Measurements from ENCODE around the gene AQP7.

AQP7 gene

GRCh38 chr9:33435821-33436277, 33.5 kb upstream of the AQP7 start:
- no peak for TF ChIP-seq CTCF (IDR thresholded peaks at IDR 0.05; ENCODE audit: low read depth, low read length)

GRCh38 chr9:33434317-33435105, 32.1 kb upstream of the AQP7 start:
- H3K4me3 ChIP-seq (ENCODE audit: low read depth, low read length): no peak overlapping the region
- no peaks in the 10 kb centered on the region; the same call in 1 of the 2 replicates for H3K4me1 ChIP-seq
- H3K36me3 ChIP-seq: no peaks in the 10 kb centered on the region
- no peaks in the 10 kb centered on the region for H3K9me3 ChIP-seq
- no peaks in the 10 kb centered on the region for H3K27me3 ChIP-seq
- TF ChIP-seq CTCF (IDR thresholded peaks at IDR 0.05; ENCODE audit: low read depth, low read length): no peak
- no peak for DNase-seq

More at GRCh38 chr9:33435821-33436277, 33.5 kb upstream of the AQP7 start:
- Histone ChIP-seq H3K4me3 (ENCODE audit: low read depth, low read length) (no peak overlapping the region), H3K36me3 (no peaks in the 10 kb centered on the region), H3K4me1 (no peaks in the 10 kb centered on the region; the same call in 1 of the 2 replicates), H3K27me3 (no peaks in the 10 kb centered on the region), H3K9me3 (no peaks in the 10 kb centered on the region)
- DNase-seq: no peak

DNA sequence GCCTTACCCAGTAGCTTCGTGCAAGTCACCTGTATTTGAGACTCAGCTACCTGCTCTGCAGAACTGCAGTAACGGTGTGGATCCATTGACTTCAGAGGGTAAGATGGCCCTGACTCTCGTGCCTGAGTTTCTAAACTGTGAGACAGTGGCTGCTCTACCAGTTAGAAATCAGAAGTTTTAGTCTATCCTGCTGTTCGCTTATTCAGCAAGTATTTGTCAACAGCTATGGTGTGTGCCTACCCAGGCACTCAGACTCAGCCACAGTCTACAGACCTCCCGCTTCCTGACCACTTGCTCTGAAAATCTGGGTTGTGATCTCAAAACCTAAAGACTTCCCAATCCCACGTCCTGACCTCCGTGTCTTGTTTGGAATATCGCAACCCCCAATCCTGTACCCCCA, 31.5 kb upstream of the AQP7 start:
- H3K36me3 ChIP-seq: no peaks in the 10 kb centered on the region
- H3K4me1 ChIP-seq: no peaks in the 10 kb centered on the region
- no peaks in the 10 kb centered on the region for H3K9me3 ChIP-seq
- DNase-seq: no peak
- TF ChIP-seq CTCF (IDR thresholded peaks at IDR 0.05; ENCODE audit: low read depth, low read length): no peak
- no peak overlapping the region for H3K4me3 ChIP-seq (ENCODE audit: low read depth, low read length)
- H3K27me3 ChIP-seq: no peaks in the 10 kb centered on the region

DNA sequence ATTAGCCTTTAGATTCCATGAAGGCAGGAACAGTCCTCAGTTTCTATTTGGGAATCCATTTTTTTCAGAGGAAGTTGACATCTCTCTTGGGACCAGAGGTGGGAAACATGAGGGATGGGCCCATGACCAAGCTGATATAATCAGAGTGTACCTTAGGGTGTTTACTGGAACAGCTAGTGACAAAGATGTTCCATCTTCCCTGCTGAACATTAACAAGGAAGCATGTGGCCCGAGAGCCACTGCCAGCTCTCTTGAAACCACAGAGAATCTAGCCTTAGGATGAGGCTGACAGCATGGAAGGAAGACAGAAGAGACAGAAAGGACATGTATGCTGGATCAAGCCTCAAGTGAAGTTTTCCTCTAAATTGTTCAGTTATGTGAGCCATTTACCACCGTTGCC, 29.1 kb upstream of the AQP7 start:
- H3K27me3 ChIP-seq: no peaks in the 10 kb centered on the region
- no peak for DNase-seq
- no peaks in the 10 kb centered on the region for H3K36me3 ChIP-seq
- H3K4me3 ChIP-seq (ENCODE audit: low read depth, low read length): no peak overlapping the region
- no peaks in the 10 kb centered on the region for H3K4me1 ChIP-seq
- TF ChIP-seq CTCF (IDR thresholded peaks at IDR 0.05; ENCODE audit: low read depth, low read length): no peak
- no peaks in the 10 kb centered on the region for H3K9me3 ChIP-seq

DNA sequence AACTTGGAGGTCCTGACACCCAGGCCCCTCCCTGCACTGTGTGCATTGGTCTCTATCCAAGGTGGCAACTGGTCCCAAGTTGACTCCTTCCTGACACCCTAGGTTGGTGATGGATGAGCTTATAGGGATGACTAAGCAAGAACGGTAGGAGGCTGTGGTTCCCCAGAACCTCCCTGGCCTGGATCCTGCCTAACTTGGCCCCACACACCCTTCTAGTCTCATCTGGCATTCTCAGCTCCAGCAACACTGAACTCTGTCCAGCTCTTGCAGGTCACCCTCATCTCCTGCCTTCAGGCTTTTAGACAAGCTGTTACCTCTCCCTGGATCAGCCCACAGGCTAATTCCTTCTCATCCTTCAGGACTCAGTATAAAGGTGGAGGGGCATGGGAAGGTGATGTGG, 28.6 kb upstream of the AQP7 start:
- Histone ChIP-seq H3K4me3 (ENCODE audit: low read depth, low read length) (no peak overlapping the region), H3K27me3 (no peaks in the 10 kb centered on the region), H3K4me1 (no peaks in the 10 kb centered on the region), H3K9me3 (no peaks in the 10 kb centered on the region), H3K36me3 (no peaks in the 10 kb centered on the region)
- no peak for TF ChIP-seq CTCF (IDR thresholded peaks at IDR 0.05; ENCODE audit: low read depth, low read length)
- no peak for DNase-seq

GRCh38 chr9:33429256-33429985, 27.1 kb upstream of the AQP7 start:
- Histone ChIP-seq H3K4me3 (ENCODE audit: low read depth, low read length) (no peak overlapping the region), H3K4me1 (no peaks in the 10 kb centered on the region), H3K9me3 (no peaks in the 10 kb centered on the region), H3K27me3 (no peaks in the 10 kb centered on the region), H3K36me3 (no peaks in the 10 kb centered on the region)
- no peak for TF ChIP-seq CTCF (IDR thresholded peaks at IDR 0.05; ENCODE audit: low read depth, low read length)
- DNase-seq: no peak
